Subcutaneous abdominal adipose tissue (tissue), 5 donors: Measurements from ENCODE around the gene WDR38.

ENCODE experiments used
- H3K27ac ChIP-seq: one replicate; pipeline ENCODE4 v1.7.0; 2013; ENCODE audit warnings: low read depth, mild to moderate bottlenecking, inconsistent platforms, low read length, moderate library complexity
- H3K27me3 ChIP-seq, 5 donors: one replicate each; pipeline ENCODE4 v1.7.0; 2013; ENCODE audit warnings: low read length in 5 of 5, inconsistent platforms in 1 of 5; ENCODE audit not compliant: control insufficient read depth in 5 of 5, insufficient read depth in 4 of 5
- H3K36me3 ChIP-seq, 5 donors: one replicate each; pipeline ENCODE4 v1.7.0; 2013; ENCODE audit warnings: low read length in 5 of 5; ENCODE audit not compliant: control insufficient read depth in 5 of 5, insufficient read depth in 5 of 5
- H3K4me1 ChIP-seq, 5 donors: one replicate each; pipeline ENCODE4 v1.7.0; 2013; ENCODE audit warnings: low read length in 5 of 5, mild to moderate bottlenecking in 3 of 5, moderate library complexity in 1 of 5; ENCODE audit not compliant: control insufficient read depth in 5 of 5, insufficient read depth in 5 of 5
- H3K4me3 ChIP-seq, 5 donors: one replicate each; pipeline ENCODE4 v1.7.0; 2013; ENCODE audit warnings: low read length in 5 of 5, low read depth in 1 of 5
- H3K9ac ChIP-seq, 5 donors: one replicate each; pipeline ENCODE4 v1.7.0; 2013; ENCODE audit warnings: low read length in 5 of 5, mild to moderate bottlenecking in 4 of 5, moderate library complexity in 3 of 5
- H3K9me3 ChIP-seq, 5 donors: one replicate each; pipeline ENCODE4 v1.7.0; 2013; ENCODE audit warnings: low read length in 5 of 5; ENCODE audit not compliant: control insufficient read depth in 5 of 5
- donor health status: healthy.
- donor health status: healthy.
- donor health status: healthy.
- donor health status: healthy.
- donor health status: healthy.

Gene WDR38

GRCh38 chr9:124889006-124889405 lies 35.7 kb downstream of the WDR38 start:
- no peak overlapping the region for H3K9ac ChIP-seq
- H3K9me3 ChIP-seq = no peaks in the 10 kb centered on the region
- peaks cover 0 to 95% (median 72%) of the 10 kb centered on the region in 5 donors for H3K36me3 ChIP-seq
- H3K4me1 ChIP-seq = peaks cover 0 to 10% (median 3%) of the 10 kb centered on the region in 5 donors
- no peak overlapping the region for H3K27ac ChIP-seq
- H3K27me3 ChIP-seq = no peaks in the 10 kb centered on the region
- no peak overlapping the region for H3K4me3 ChIP-seq

DNA sequence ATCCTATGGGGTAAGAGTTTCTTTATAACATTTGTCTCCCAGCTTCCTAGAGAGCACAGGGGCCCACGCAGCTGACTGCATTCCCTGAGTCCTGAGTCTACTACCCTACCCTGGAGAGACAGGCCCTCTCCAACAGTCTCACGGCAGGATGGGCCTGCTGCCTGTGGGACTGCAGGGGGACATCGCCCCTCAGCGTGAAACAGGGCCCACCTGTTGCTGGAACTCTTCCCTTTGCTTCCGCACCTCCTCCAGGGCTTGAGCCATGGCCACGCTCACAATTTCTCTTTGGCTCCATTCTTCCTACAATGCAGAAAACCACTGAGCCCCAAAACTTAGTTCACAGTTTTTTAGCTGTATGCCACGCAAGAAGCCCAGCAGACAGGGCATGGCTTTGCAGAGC lies 36.9 kb downstream of the WDR38 start:
- Histone ChIP-seq H3K4me1 (peaks cover 0 to 10% (median 3%) of the 10 kb centered on the region in 5 donors), H3K36me3 (peaks cover 0 to 93% (median 72%) of the 10 kb centered on the region in 5 donors), H3K9ac (no peak overlapping the region), H3K27ac (no peak overlapping the region), H3K4me3 (no peak overlapping the region), H3K9me3 (no peaks in the 10 kb centered on the region), H3K27me3 (no peaks in the 10 kb centered on the region)

GRCh38 chr9:124894035-124894740 lies 40.9 kb downstream of the WDR38 start:
- H3K9me3 ChIP-seq = no peaks in the 10 kb centered on the region
- no peak overlapping the region for H3K9ac ChIP-seq
- no peaks in the 10 kb centered on the region for H3K27me3 ChIP-seq
- H3K36me3 ChIP-seq = peaks cover 10 to 89% (median 63%) of the 10 kb centered on the region in 5 donors
- H3K27ac ChIP-seq = no peak overlapping the region
- H3K4me3 ChIP-seq = no peak overlapping the region
- peaks cover 0 to 8% (median 0%) of the 10 kb centered on the region in 5 donors for H3K4me1 ChIP-seq

- Histone ChIP-seq H3K27me3 (no peaks in the 10 kb centered on the region), H3K4me1 (peaks cover 0 to 8% (median 0%) of the 10 kb centered on the region in 5 donors), H3K9me3 (no peaks in the 10 kb centered on the region), H3K9ac (peak overlapping the region in 1 of 5 donors; percentile 2), H3K4me3 (no peak overlapping the region), H3K27ac (no peak overlapping the region), H3K36me3 (peaks cover 10 to 89% (median 63%) of the 10 kb centered on the region in 5 donors)
Measured at GRCh38 chr9:124894741-124895170, 41.5 kb downstream of the WDR38 start.

GRCh38 chr9:124897570-124898460 lies 44.6 kb downstream of the WDR38 start:
- H3K4me1 ChIP-seq = peaks cover 0 to 17% (median 0%) of the 10 kb centered on the region in 5 donors
- no peak overlapping the region for H3K4me3 ChIP-seq
- no peak overlapping the region for H3K9ac ChIP-seq
- peaks cover 12 to 70% (median 55%) of the 10 kb centered on the region in 5 donors for H3K36me3 ChIP-seq
- no peaks in the 10 kb centered on the region for H3K27me3 ChIP-seq
- H3K27ac ChIP-seq = no peak overlapping the region
- no peaks in the 10 kb centered on the region for H3K9me3 ChIP-seq

GRCh38 chr9:124899845-124900244 lies 46.6 kb downstream of the WDR38 start:
- no peaks in the 10 kb centered on the region for H3K27me3 ChIP-seq
- peaks cover 13 to 57% (median 43%) of the 10 kb centered on the region in 5 donors for H3K36me3 ChIP-seq
- H3K4me1 ChIP-seq = peaks cover 0 to 17% (median 0%) of the 10 kb centered on the region in 5 donors
- H3K4me3 ChIP-seq = no peak overlapping the region
- H3K9me3 ChIP-seq = no peaks in the 10 kb centered on the region
- H3K9ac ChIP-seq = no peak overlapping the region
- H3K27ac ChIP-seq = no peak overlapping the region

DNA sequence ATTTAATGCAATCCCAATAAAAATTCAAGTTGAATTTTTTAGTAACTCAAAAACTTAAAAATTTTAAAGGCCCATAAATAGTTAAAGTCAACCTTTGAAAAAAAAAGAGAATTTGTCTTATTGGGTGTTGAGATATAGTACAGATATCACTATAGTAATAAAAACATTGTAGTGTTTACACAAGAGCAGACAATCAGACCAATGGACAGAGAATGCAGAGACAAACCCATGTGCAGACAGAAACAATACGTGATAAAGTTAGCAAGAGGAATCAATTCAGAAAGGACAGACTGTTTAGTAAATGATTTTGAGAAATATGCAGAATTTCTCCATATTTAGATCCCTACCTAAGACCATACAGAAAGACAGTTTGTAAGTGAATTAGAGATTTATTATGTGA lies 53.7 kb downstream of the WDR38 start:
- peaks cover 6 to 40% (median 28%) of the 10 kb centered on the region in 5 donors for H3K36me3 ChIP-seq
- no peaks in the 10 kb centered on the region for H3K27me3 ChIP-seq
- no peak overlapping the region for H3K9ac ChIP-seq
- no peak overlapping the region for H3K4me3 ChIP-seq
- no peak overlapping the region for H3K27ac ChIP-seq
- H3K9me3 ChIP-seq = no peaks in the 10 kb centered on the region
- H3K4me1 ChIP-seq = peaks cover 0 to 18% (median 13%) of the 10 kb centered on the region in 5 donors
